RWPE1 (cell line): ENCODE results near the gene GP1BA.

ENCODE experiments used
- CTCF ChIA-PET: fragments of 350-600 bp; sonication (Branson Sonifier 250); formaldehyde crosslinking; extraction: SDS; loops from one replicate; lab custom pipeline; 2021; lab: Yijun Ruan, JAX
- POLR2A ChIA-PET: fragments of 400-600 bp; formaldehyde crosslinking; extraction: SDS; loops from one replicate; lab custom pipeline; 2020; ENCODE audit warnings: antibody characterized with exemption; ENCODE audit not compliant: low non-redundant PET; lab: Yijun Ruan, JAX
- DNase-seq: peaks from one replicate; pipeline ENCODE4 v3.0.0; 2012; ENCODE audit warnings: low spot score
- H3K27ac ChIP-seq: fragments of 450-650 bp; 2 replicates; pipeline ENCODE4 v1.5.1; 2017
- TF ChIP-seq, protein P1 (sequence below): fragments of 450-650 bp; conservative IDR thresholded peaks from 2 replicates; pipeline ENCODE4 v1.5.1; 2017; ENCODE audit warnings: low read depth, mild to moderate bottlenecking

GP1BA gene

DNA sequence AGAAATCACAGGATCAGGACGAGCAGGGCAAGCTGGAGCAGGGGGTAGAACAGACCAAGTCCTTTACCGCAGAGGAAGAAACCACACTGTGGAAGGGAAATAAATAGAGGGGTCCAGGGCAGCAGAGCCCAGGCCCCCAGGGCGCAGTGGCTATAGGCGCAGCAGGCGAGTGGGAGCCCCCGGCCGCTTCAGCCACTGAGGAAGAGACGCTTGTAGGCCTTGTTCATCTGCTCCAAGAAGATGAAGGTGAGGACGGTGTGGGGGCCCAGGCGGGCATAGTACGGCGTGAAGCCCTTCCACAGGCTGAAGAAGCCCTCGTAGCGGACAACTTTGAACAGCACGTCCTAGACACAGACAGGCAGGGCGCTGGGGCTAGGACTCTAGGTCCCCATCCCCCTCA lies 5.5 kb downstream of the GP1BA start:
- ChIA-PET POLR2A (no interaction called here), CTCF (no interaction called here)
- no peak for DNase-seq
- H3K27ac ChIP-seq, result peak overlapping the region; percentile 98
- TF ChIP-seq, protein P1, sequence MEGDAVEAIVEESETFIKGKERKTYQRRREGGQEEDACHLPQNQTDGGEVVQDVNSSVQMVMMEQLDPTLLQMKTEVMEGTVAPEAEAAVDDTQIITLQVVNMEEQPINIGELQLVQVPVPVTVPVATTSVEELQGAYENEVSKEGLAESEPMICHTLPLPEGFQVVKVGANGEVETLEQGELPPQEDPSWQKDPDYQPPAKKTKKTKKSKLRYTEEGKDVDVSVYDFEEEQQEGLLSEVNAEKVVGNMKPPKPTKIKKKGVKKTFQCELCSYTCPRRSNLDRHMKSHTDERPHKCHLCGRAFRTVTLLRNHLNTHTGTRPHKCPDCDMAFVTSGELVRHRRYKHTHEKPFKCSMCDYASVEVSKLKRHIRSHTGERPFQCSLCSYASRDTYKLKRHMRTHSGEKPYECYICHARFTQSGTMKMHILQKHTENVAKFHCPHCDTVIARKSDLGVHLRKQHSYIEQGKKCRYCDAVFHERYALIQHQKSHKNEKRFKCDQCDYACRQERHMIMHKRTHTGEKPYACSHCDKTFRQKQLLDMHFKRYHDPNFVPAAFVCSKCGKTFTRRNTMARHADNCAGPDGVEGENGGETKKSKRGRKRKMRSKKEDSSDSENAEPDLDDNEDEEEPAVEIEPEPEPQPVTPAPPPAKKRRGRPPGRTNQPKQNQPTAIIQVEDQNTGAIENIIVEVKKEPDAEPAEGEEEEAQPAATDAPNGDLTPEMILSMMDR, result no peak

DNA sequence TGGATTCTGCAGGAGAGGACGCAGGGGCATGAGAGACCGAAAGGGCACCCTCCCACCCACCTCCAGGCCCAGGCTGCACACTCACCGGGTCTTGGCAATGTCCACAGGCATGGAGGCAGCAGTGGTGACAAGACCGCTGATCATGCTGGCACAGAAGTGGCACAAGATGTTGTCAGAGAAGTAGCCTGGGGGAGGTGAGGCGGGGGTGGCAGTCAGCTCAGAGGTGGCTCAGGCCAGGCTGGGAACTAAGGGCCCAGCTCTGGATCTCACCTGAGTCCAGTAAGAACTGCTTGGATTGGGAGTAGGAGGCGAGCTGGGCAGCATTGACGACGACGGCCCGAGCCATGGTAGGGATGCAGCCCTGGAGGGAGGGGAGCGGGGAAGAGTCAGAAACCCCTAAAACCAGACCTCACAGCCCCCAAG lies 6.0 kb downstream of the GP1BA start:
- peak overlapping the region; percentile 98 for H3K27ac ChIP-seq
- TF ChIP-seq, protein P1, result no peak
- POLR2A ChIA-PET, result no interaction called here
- CTCF ChIA-PET, result interaction anchor here (1.3 kb wide), 1 partner anchor 29 kb away, joined by 7 read pairs; no protein-coding TSS in a partner anchor
- no peak for DNase-seq

GRCh38 chr17:4938688-4939545 lies 6.8 kb downstream of the GP1BA start:
- POLR2A ChIA-PET, result interaction anchor here (0.8 to 2.6 kb wide), 4 partner anchors 28 to 59 kb away, joined by 3 to 18 read pairs (median 7); partner anchors contain the start of genes INCA1, KIF1C and SPAG7
- CTCF ChIA-PET, result interaction anchor here (0.6 to 1.3 kb wide), 2 partner anchors 30 to 49 kb away, joined by 3 to 7 read pairs; partner anchors contain the start of gene CAMTA2
- DNase-seq, result no peak
- peak overlapping the region; percentile 98 for H3K27ac ChIP-seq
- TF ChIP-seq, protein P1, result no peak

- TF ChIP-seq, protein P1, result no peak
- CTCF ChIA-PET, result interaction anchor here (0.6 to 1.0 kb wide), 3 partner anchors 31 to 51 kb away, joined by 3 to 9 read pairs (median 4); partner anchors contain the start of gene CAMTA2
- DNase-seq, result no peak
- POLR2A ChIA-PET, result interaction anchor here (0.6 to 2.6 kb wide), 7 partner anchors 9 to 149 kb away, joined by 3 to 18 read pairs (median 4); partner anchors contain the start of genes INCA1, KIF1C, PFN1 and SPAG7
- H3K27ac ChIP-seq, result peak overlapping the region; percentile 98
Observed at GRCh38 chr17:4939546-4939795, 7.4 kb downstream of the GP1BA start.

DNA sequence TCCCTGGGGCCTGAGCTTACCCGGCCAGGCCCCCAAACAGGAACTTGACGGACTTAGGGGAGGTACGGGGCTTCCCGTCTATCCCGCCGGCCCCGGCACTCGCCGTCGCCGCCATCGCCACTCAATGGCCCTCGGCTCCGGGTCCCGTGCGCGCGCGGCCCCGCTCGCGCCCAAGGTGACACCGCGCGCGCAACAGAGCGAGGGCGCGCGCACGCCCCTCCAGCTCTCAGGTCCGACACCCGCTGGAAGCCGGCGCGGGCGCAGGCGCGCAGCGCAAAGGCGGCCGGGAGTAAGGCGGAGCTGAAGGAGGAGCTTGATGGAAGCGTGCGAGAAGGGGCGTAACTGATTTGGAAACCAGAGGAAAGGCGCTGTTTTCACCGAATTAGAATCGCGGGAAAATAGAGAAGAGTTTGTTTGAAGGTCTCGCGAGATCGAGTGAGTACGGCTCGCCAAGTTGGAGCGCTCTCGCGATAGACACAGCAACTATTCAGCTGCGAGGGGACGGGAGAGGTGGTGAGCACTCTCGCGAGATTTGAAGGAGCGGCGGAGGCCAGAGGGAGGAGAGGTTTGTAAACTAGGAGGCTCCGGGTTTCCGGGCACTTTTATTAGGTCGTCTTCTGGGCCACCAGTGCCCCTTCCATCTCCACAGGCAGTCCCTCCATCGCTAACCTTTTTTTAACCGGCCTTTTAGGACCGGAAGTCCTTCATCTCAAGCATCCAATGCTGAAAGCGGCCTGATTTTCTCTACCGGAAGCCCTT lies 7.9 kb downstream of the GP1BA start, which contains the start of the genes RNF167 and SLC25A11:
Gene RNF167, plus strand, starts transcription at position 473 of the 759 bp plus-strand sequence. CDS start 642 bp downstream, outside the sequence.
Gene SLC25A11, minus strand, starts transcription at position 251 of the 759 bp plus-strand sequence. Its CDS starts 136 bp downstream, at position 115.
- CTCF ChIA-PET, result interaction anchor here (0.6 to 1.0 kb wide), 3 partner anchors 31 to 50 kb away, joined by 3 to 9 read pairs (median 4); partner anchors contain the start of gene CAMTA2
- H3K27ac ChIP-seq, result peak within 1 kb of the TSS; percentile 98
- DNase-seq, result peak; percentile 98
- POLR2A ChIA-PET, result interaction anchor here (0.6 to 2.6 kb wide), 7 partner anchors 9 to 149 kb away, joined by 3 to 18 read pairs (median 4); partner anchors contain the start of genes INCA1, KIF1C, PFN1 and PSMB6
- TF ChIP-seq, protein P1, result no peak
